ENCODE measurements around the gene THADA.
A peak's percentile ranks its signal among the peaks of the same experiment; 100 is the strongest.
"Not testable (repeated sequence)": the region's sequence is repeated elsewhere in the genome, so short reads cannot be mapped to it uniquely, and the experiment has no call there.

The THADA gene

DNA sequence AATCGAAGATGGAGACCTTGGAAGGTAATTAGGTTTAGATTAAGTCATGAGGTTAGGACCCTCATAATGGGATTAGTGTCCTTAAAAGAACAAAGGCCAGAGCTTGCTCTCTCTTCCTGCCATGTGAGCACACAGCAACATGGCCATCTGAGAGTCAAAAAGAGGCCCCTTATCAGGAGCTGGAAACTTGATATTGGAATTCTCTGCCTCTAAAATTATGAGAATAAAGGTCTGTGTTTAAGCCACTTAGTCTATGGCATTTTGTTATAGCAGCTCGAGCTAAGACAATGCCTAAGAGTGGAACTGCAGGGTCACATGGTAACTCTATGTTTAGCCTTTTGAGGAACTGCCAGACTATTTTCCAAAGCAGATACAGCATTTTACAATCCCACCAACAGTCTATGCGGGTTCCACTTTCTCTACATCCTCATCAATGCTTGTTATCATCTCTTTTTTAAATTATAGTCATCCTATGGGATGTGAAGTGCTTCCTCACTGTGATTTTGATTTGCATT is 42.4 kb downstream of the THADA start:
- no peak overlapping the region for H3K4me3 ChIP-seq (ENCODE audit: severe bottlenecking)
- ATAC-seq (ENCODE audit: low read depth) (no peak), DNase-seq (ENCODE audit: low spot score) (no peak)
- no peak overlapping the region for H3K27ac ChIP-seq (ENCODE audit: poor library complexity, severe bottlenecking)
- no peaks in the 10 kb centered on the region for H3K27me3 ChIP-seq (ENCODE audit: insufficient read depth, poor library complexity, severe bottlenecking)
- H3K36me3 ChIP-seq (ENCODE audit: low read depth) = peaks cover 67% of the 10 kb centered on the region
- no peaks in the 10 kb centered on the region for H3K9me3 ChIP-seq (ENCODE audit: severe bottlenecking)
- no peaks in the 10 kb centered on the region for H3K4me1 ChIP-seq (ENCODE audit: insufficient read depth, poor library complexity, severe bottlenecking)
- no peak for TF ChIP-seq CTCF (IDR thresholded peaks at IDR 0.05; ENCODE audit: poor library complexity, severe bottlenecking)

DNA sequence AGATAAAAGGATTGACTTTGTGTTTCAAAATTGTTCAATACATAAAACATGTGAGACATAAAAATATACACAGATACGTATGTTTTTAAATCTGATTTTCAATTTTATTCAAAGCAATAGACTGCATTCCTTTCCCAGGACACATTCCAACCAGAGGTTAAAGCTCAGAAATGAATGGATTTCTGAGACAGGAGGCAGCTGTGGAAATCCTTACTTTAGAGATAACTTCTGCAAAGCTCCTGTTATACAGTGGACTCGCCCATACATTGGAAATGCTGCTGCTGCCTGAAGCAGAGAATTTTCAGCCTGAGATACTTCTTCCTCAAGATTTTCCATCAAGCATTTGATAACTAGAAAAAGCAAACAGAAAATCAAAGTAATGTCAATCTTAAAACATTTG is 43.8 kb downstream of the THADA start:
- Histone ChIP-seq H3K27ac (ENCODE audit: poor library complexity, severe bottlenecking) (no peak overlapping the region), H3K4me3 (ENCODE audit: severe bottlenecking) (no peak overlapping the region), H3K27me3 (ENCODE audit: insufficient read depth, poor library complexity, severe bottlenecking) (no peaks in the 10 kb centered on the region), H3K9me3 (ENCODE audit: severe bottlenecking) (no peaks in the 10 kb centered on the region), H3K4me1 (ENCODE audit: insufficient read depth, poor library complexity, severe bottlenecking) (no peaks in the 10 kb centered on the region), H3K36me3 (ENCODE audit: low read depth) (peaks cover 60% of the 10 kb centered on the region)
- ATAC-seq (ENCODE audit: low read depth) (no peak), DNase-seq (ENCODE audit: low spot score) (no peak)
- no peak for TF ChIP-seq CTCF (IDR thresholded peaks at IDR 0.05; ENCODE audit: poor library complexity, severe bottlenecking)

DNA sequence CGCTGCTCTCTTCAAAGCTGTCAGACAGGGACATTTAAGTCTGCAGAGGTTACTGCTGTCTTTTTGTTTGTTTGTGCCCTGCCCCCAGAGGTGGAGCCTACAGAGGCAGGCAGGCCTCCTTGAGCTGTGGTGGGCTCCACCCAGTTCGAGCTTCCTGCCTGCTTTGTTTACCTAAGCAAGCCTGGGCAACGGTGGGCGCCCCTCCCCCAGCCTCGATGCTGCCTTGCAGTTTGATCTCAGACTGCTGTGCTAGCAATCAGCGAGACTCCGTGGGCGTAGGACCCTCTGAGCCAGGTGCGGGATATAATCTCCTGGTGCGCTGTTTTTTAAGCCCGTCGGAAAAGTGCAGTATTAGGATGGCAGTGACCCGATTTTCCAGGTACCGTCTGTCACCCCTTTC is 47.5 kb downstream of the THADA start:
- not testable (repeated sequence) for DNase-seq (ENCODE audit: low spot score); ATAC-seq (ENCODE audit: low read depth); H3K27ac ChIP-seq (ENCODE audit: poor library complexity, severe bottlenecking)

GRCh38 chr2:43542285-43542933 is 53.4 kb downstream of the THADA start:
- ATAC-seq (ENCODE audit: low read depth) (peak; percentile 22; the same call in 1 of the 3 replicates), DNase-seq (ENCODE audit: low spot score) (no peak)
- peak; percentile 76 for TF ChIP-seq CTCF (IDR thresholded peaks at IDR 0.05; ENCODE audit: poor library complexity, severe bottlenecking)

More for the DNA sequence above, 47.5 kb downstream of the THADA start:
- H3K4me3 ChIP-seq (ENCODE audit: severe bottlenecking); H3K27me3 ChIP-seq (ENCODE audit: insufficient read depth, poor library complexity, severe bottlenecking); H3K4me1 ChIP-seq (ENCODE audit: insufficient read depth, poor library complexity, severe bottlenecking); H3K9me3 ChIP-seq (ENCODE audit: severe bottlenecking): not testable (repeated sequence)
- H3K36me3 ChIP-seq (ENCODE audit: low read depth) = peaks cover 37% of the 10 kb centered on the region

GRCh38 chr2:43541165-43541564 is 54.7 kb downstream of the THADA start:
- peak; percentile 80 for ATAC-seq (ENCODE audit: low read depth)
- DNase-seq (ENCODE audit: low spot score) = no peak
- Histone ChIP-seq H3K4me3 (ENCODE audit: severe bottlenecking) (no peak overlapping the region), H3K27ac (ENCODE audit: poor library complexity, severe bottlenecking) (peak overlapping the region; percentile 91), H3K4me1 (ENCODE audit: insufficient read depth, poor library complexity, severe bottlenecking) (peaks cover 41% of the 10 kb centered on the region), H3K27me3 (ENCODE audit: insufficient read depth, poor library complexity, severe bottlenecking) (no peaks in the 10 kb centered on the region), H3K36me3 (ENCODE audit: low read depth) (peaks cover 18% of the 10 kb centered on the region), H3K9me3 (ENCODE audit: severe bottlenecking) (no peaks in the 10 kb centered on the region)
- TF ChIP-seq CTCF (IDR thresholded peaks at IDR 0.05; ENCODE audit: poor library complexity, severe bottlenecking) = no peak

More at GRCh38 chr2:43542285-43542933, 53.4 kb downstream of the THADA start:
- Histone ChIP-seq H3K27me3 (ENCODE audit: insufficient read depth, poor library complexity, severe bottlenecking) (no peaks in the 10 kb centered on the region), H3K4me1 (ENCODE audit: insufficient read depth, poor library complexity, severe bottlenecking) (peaks cover 41% of the 10 kb centered on the region), H3K27ac (ENCODE audit: poor library complexity, severe bottlenecking) (peak overlapping the region; percentile 91), H3K9me3 (ENCODE audit: severe bottlenecking) (no peaks in the 10 kb centered on the region), H3K4me3 (ENCODE audit: severe bottlenecking) (no peak overlapping the region), H3K36me3 (ENCODE audit: low read depth) (peaks cover 14% of the 10 kb centered on the region; the same call in 1 of the 2 replicates)

Measured in RWPE2 (cell line).